Measurements from ENCODE around the gene C12orf76. TPM values are rescaled to one million over a fixed set of nuclear protein-coding genes. Genes with fewer than 3 reads are reported as not detected.
"Not testable (repeated sequence)": the region's sequence is repeated elsewhere in the genome, so short reads cannot be mapped to it uniquely, and the experiment has no call there.

C12orf76 gene
- total and polyA plus RNA-seq, 2 of the 13 experiments (the other 11 are each of a cell fraction or from before 2014, with no cell fraction given), result 15.8 to 38.4 TPM

- POLR2A ChIA-PET, result interaction anchor here (1.3 kb wide), 1 partner anchor 30 kb away, joined by 5 read pairs; no protein-coding TSS in a partner anchor
- 88% methylated on average over 9 of the region's 9 CpGs for WGBS (ENCODE audit: low lambda C conversion rate)
These were observed 1.3 kb upstream of the C12orf76 start for GRCh38 chr12:110049666-110050065.

GRCh38 chr12:110049034-110049433, 712 bp upstream of the C12orf76 start:
- FAIRE-seq; DNase-seq (ENCODE audit: low spot score); in situ Hi-C loops (cut with HindIII; ENCODE audit: extremely low pct_ligation_motif_present, low pct_unique_long_range_greater_than_20kb); H3K27me3 ChIP-seq (ENCODE audit: control insufficient read depth in 1 of 2, insufficient read depth in 2 of 2, low read length in 2 of 2); H3K36me3 ChIP-seq (replicated peaks in 1 of 2; ENCODE audit: control insufficient read depth in 1 of 2, insufficient read depth in 2 of 2, low read length in 2 of 2); CTCF ChIA-PET (ENCODE audit: low intra/inter-chr PET ratio, low total read pairs); H4K20me1 ChIP-seq (ENCODE audit: insufficient read depth, low read length); H3K9me3 ChIP-seq (ENCODE audit: low read length); ATAC-seq: not testable (repeated sequence)
- Histone ChIP-seq H3K79me2 (ENCODE audit: insufficient read depth, low read length) (peaks cover 25% of the 10 kb centered on the region), H3K4me2 (ENCODE audit: low read depth, low read length) (peak overlapping the region; percentile 83), H3K27ac (ENCODE audit: extremely low read length, insufficient read depth, low read length) (peak overlapping the region; percentile 39), H3K4me3 (replicated peaks in 1 of 3; ENCODE audit: insufficient read depth in 1 of 3, low read depth in 2 of 3, low read length in 3 of 3) (peak overlapping the region; percentile 73 to 90 (median 89)), H3K9ac (ENCODE audit: insufficient read depth, low read depth, low read length) (peak overlapping the region; percentile 82), H3K4me1 (ENCODE audit: insufficient read depth, low read length) (peaks cover 38% of the 10 kb centered on the region), H2AFZ (ENCODE audit: low read length) (peak overlapping the region; percentile 11)
- intact Hi-C loops (cut with micrococcal nuclease; ENCODE audit: unreplicated experiment), result loop anchor here (2.0 kb wide), 1 partner anchor 30 kb away; no protein-coding TSS in a partner anchor
- POLR2A ChIA-PET, result interaction anchor here (1.3 kb wide), 1 partner anchor 30 kb away, joined by 5 read pairs; no protein-coding TSS in a partner anchor
- 87% methylated on average over 11 of the region's 11 CpGs for WGBS (ENCODE audit: low lambda C conversion rate)
- TSS peak; percentile 93 for BruUV-seq (replicated peaks)

More at GRCh38 chr12:110049666-110050065, 1.3 kb upstream of the C12orf76 start:
- H3K9ac ChIP-seq (ENCODE audit: insufficient read depth, low read depth, low read length); in situ Hi-C loops (cut with HindIII; ENCODE audit: extremely low pct_ligation_motif_present, low pct_unique_long_range_greater_than_20kb); H4K20me1 ChIP-seq (ENCODE audit: insufficient read depth, low read length); H3K9me3 ChIP-seq (ENCODE audit: low read length); H3K4me3 ChIP-seq (replicated peaks in 1 of 3; ENCODE audit: insufficient read depth in 1 of 3, low read depth in 2 of 3, low read length in 3 of 3); H3K27me3 ChIP-seq (ENCODE audit: control insufficient read depth in 1 of 2, insufficient read depth in 2 of 2, low read length in 2 of 2); H3K27ac ChIP-seq (ENCODE audit: extremely low read length, insufficient read depth, low read length); FAIRE-seq; ATAC-seq; DNase-seq (ENCODE audit: low spot score); H2AFZ ChIP-seq (ENCODE audit: low read length); H3K36me3 ChIP-seq (replicated peaks in 1 of 2; ENCODE audit: control insufficient read depth in 1 of 2, insufficient read depth in 2 of 2, low read length in 2 of 2); CTCF ChIA-PET (ENCODE audit: low intra/inter-chr PET ratio, low total read pairs); BruUV-seq (replicated peaks); H3K4me2 ChIP-seq (ENCODE audit: low read depth, low read length): not testable (repeated sequence)
- H3K4me1 ChIP-seq (ENCODE audit: insufficient read depth, low read length), result peaks cover 38% of the 10 kb centered on the region
- intact Hi-C loops (cut with micrococcal nuclease; ENCODE audit: unreplicated experiment), result loop anchor here (2.0 kb wide), 1 partner anchor 29 kb away; no protein-coding TSS in a partner anchor
- peaks cover 25% of the 10 kb centered on the region for H3K79me2 ChIP-seq (ENCODE audit: insufficient read depth, low read length)

Data from HepG2 (cell line).